ENCODE measurements around the gene KLHDC7A. TPM values are rescaled to one million over a fixed set of nuclear protein-coding genes. Genes with fewer than 3 reads are reported as not detected.

Gene KLHDC7A
- total RNA-seq, 6 donors from 2014 or later: under 0.01 to 5.6 (median 1.8) TPM

GRCh38 chr1:18531503-18531845 is 50.7 kb downstream of the KLHDC7A start:
- ATAC-seq (ENCODE audit: low FRiP score in 2 of 2): no peak
- DNase-seq: no peak
- Histone ChIP-seq H3K27me3 (no peaks in the 10 kb centered on the region), H3K4me1 (no peaks in the 10 kb centered on the region), H3K4me3 (no peak overlapping the region), H3K9me3 (no peaks in the 10 kb centered on the region), H3K36me3 (no peaks in the 10 kb centered on the region), H3K27ac (no peak overlapping the region)
- TF ChIP-seq EP300 (IDR thresholded peaks at IDR 0.05) (no peak), POLR2AphosphoS5 (IDR thresholded peaks at IDR 0.05) (no peak), CTCF (IDR thresholded peaks at IDR 0.05) (no peak), POLR2A (IDR thresholded peaks at IDR 0.05) (no peak)
- 44 to 50% methylated on average over 3 of the region's 3 CpGs for WGBS, 2 donors

- Histone ChIP-seq H3K36me3 (no peaks in the 10 kb centered on the region), H3K27ac (no peak overlapping the region), H3K4me3 (no peak overlapping the region), H3K27me3 (no peaks in the 10 kb centered on the region), H3K4me1 (no peaks in the 10 kb centered on the region), H3K9me3 (no peaks in the 10 kb centered on the region)
- ATAC-seq (ENCODE audit: low FRiP score in 2 of 2) (no peak), DNase-seq (peak in 1 of 2 donors; percentile 12)
- TF ChIP-seq POLR2A (IDR thresholded peaks at IDR 0.05) (no peak), EP300 (IDR thresholded peaks at IDR 0.05) (no peak), CTCF (IDR thresholded peaks at IDR 0.05) (no peak), POLR2AphosphoS5 (IDR thresholded peaks at IDR 0.05) (no peak)
- WGBS, 2 donors: 80 to 87% methylated on average over 8 of the region's 8 CpGs
Observed at GRCh38 chr1:18532390-18533170, 51.9 kb downstream of the KLHDC7A start.

GRCh38 chr1:18533259-18533658 is 52.5 kb downstream of the KLHDC7A start:
- Histone ChIP-seq H3K4me1 (no peaks in the 10 kb centered on the region), H3K4me3 (no peak overlapping the region), H3K9me3 (no peaks in the 10 kb centered on the region), H3K27ac (no peak overlapping the region), H3K36me3 (no peaks in the 10 kb centered on the region), H3K27me3 (no peaks in the 10 kb centered on the region)
- 46 to 56% methylated on average over 3 of the region's 3 CpGs for WGBS, 2 donors
- DNase-seq (no peak), ATAC-seq (ENCODE audit: low FRiP score in 2 of 2) (no peak)
- TF ChIP-seq POLR2AphosphoS5 (IDR thresholded peaks at IDR 0.05): no peak
- TF ChIP-seq POLR2A (IDR thresholded peaks at IDR 0.05): no peak
- no peak for TF ChIP-seq CTCF (IDR thresholded peaks at IDR 0.05)
- TF ChIP-seq EP300 (IDR thresholded peaks at IDR 0.05): no peak

GRCh38 chr1:18534810-18535205 is 54.1 kb downstream of the KLHDC7A start:
- H3K4me3 ChIP-seq: no peak overlapping the region
- DNase-seq (no peak), ATAC-seq (ENCODE audit: low FRiP score in 2 of 2) (no peak)
- H3K27me3 ChIP-seq: no peaks in the 10 kb centered on the region
- no peak for TF ChIP-seq CTCF (IDR thresholded peaks at IDR 0.05)
- no peak for TF ChIP-seq POLR2A (IDR thresholded peaks at IDR 0.05)
- TF ChIP-seq POLR2AphosphoS5 (IDR thresholded peaks at IDR 0.05): no peak
- TF ChIP-seq EP300 (IDR thresholded peaks at IDR 0.05): no peak
- H3K36me3 ChIP-seq: no peaks in the 10 kb centered on the region
- H3K27ac ChIP-seq: no peak overlapping the region
- WGBS, 2 donors: 70 to 82% methylated on average over 6 of the region's 6 CpGs
- no peaks in the 10 kb centered on the region for H3K9me3 ChIP-seq
- no peaks in the 10 kb centered on the region for H3K4me1 ChIP-seq

Small RNA genes within 50 kb of the gene (small RNA-seq; reads per million reads assigned to genes)
- 0 reads per million in 4 donors for gene DYNLL1P3

Other genes starting within 250 kb of the KLHDC7A start
- gene PAX7, start 149.9 kb downstream of the KLHDC7A start, total RNA-seq: not detected

Measured in upper lobe of left lung (tissue), 6 donors.